Stomach (tissue), 9 donors: ENCODE measurements around the gene TBPL2. TPM values are rescaled to one million over a fixed set of nuclear protein-coding genes. Genes with fewer than 3 reads are reported as not detected.
A peak's percentile ranks its signal among the peaks of the same experiment; 100 is the strongest.
"Not testable (repeated sequence)": the region's sequence is repeated elsewhere in the genome, so short reads cannot be mapped to it uniquely, and the experiment has no call there.

Experiments used
- DNase-seq, 2 donors: peaks; one replicate each; pipeline versions ENCODE4 v3.0.0 to v3.0.0-alpha.2; 2013 to 2019
- H3K27ac ChIP-seq, 5 donors: fragments of 200-600 bp in 4 of 5; sonication (generic) in 4 of 5; one replicate each; pipeline ENCODE4 v1.5.1; 2013 to 2019; ENCODE audit warnings: mild to moderate bottlenecking in 1 of 5, moderate library complexity in 1 of 5
- H3K27me3 ChIP-seq, 3 donors: fragments of 200-600 bp; sonication (generic); one replicate each; pipeline ENCODE4 v1.5.1; 2017 to 2019; ENCODE audit warnings: mixed run types in 1 of 3
- H3K36me3 ChIP-seq, 4 donors: fragments of 200-600 bp; sonication (generic); 1 replicate in 3 of 4; 2 replicates in 1 of 4; pipeline ENCODE4 v1.5.1; 2016 to 2019
- H3K4me1 ChIP-seq, 4 donors: fragments of 200-600 bp; sonication (generic); one replicate each; pipeline ENCODE4 v1.5.1; 2016 to 2019
- H3K4me3 ChIP-seq, 4 donors: fragments of 200-600 bp; sonication (generic) in 3 of 4; one replicate each; pipeline ENCODE4 v1.5.1; 2016 to 2019; ENCODE audit warnings: mild to moderate bottlenecking in 1 of 4
- H3K9me3 ChIP-seq, 4 donors: fragments of 200-600 bp; sonication (generic); one replicate each; pipeline ENCODE4 v1.5.1; 2016 to 2019
- EP300 ChIP-seq: sonication (generic); formaldehyde crosslinking; IDR thresholded peaks from one replicate; pipeline ENCODE4 v1.6.1; 2017; ENCODE audit warnings: antibody characterized with exemption
- POLR2A ChIP-seq, 4 donors: fragments of 450-650 bp; IDR thresholded peaks; one replicate each; pipeline ENCODE4 v1.6.1; 2016; ENCODE audit warnings: antibody characterized with exemption in 4 of 4, control low read depth in 2 of 4, mild to moderate bottlenecking in 1 of 4, moderate library complexity in 1 of 4
- POLR2AphosphoS5 ChIP-seq, 3 donors: sonication (generic); formaldehyde crosslinking; IDR thresholded peaks; one replicate each; pipeline ENCODE4 v1.6.1; 2016; ENCODE audit warnings: antibody characterized with exemption in 3 of 3
- WGBS, 5 donors: extraction: QIAGEN DNeasy Blood & Tissue Kit in 3 of 5; methylation state at CpG; one replicate each; pipeline versions ENCODE4 v1.1.5 to v1.1.7; 2013 to 2018; 5-methylcytosine and 5-hydroxymethylcytosine counted together
- intact Hi-C: fragments of 100-400 bp; cut with DNase I; formaldehyde crosslinking; loops from one replicate; pipeline ENCODE4 v1.15.1; 2023; ENCODE audit warnings: low total_unique reads
- polyA plus RNA-seq, 3 donors: library from polyadenylated mRNA; stranded (reverse); fragments of 200-250 nt; gene quantifications; one replicate each; pipeline ENCODE4 v1.2.3, GENCODE V29; 2013
- total RNA-seq, 5 donors: library from RNA; depleted of rRNA; stranded (reverse); fragments of >200 nt; gene quantifications; one replicate each; pipeline versions ENCODE4 v1.1.0 to v1.2.3, GENCODE V29; 2014 to 2016
- TF ChIP-seq, protein P1 (sequence below), 7 experiments: fragments of 450-650 bp in 4 of 7; fragments of 200-600 bp in 3 of 7; sonication (generic) in 3 of 7; IDR thresholded peaks; one replicate each; pipeline ENCODE4 v1.5.1; 2016 to 2019; ENCODE audit warnings: antibody characterized with exemption in 7 of 7, control low read depth in 2 of 7, mild to moderate bottlenecking in 1 of 7
- donor health status: healthy with polysubstance abuse.
- donor health status: Bipolar disorder and iron deficiency.
- donor health status: healthy.

The TBPL2 gene
- total and polyA plus RNA-seq, 8 donors, result not detected

DNA sequence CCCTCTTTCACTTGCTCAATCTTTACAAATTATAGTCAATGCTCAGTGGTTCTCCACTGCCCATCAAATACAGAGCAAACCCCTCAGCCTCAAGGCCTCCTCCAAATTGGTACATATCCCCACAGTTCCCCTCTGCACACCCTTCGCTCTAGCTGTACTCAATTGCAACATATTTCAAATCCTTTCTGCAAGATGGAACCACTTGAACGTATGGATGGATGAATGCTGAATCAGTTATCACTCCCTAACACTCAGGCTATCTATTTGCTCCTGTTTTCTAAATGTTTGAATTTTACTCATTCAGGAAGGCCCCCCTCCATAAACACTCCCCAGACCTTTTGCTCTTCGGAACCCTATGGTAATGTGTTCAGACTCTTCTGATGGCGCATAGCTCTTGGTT is 53.3 kb downstream of the TBPL2 start:
- Histone ChIP-seq H3K4me1 (peaks cover 0 to 26% (median 11%) of the 10 kb centered on the region in 4 donors), H3K9me3 (no peaks in the 10 kb centered on the region), H3K36me3 (peaks cover 0 to 82% (median 70%) of the 10 kb centered on the region in 4 donors), H3K27me3 (no peaks in the 10 kb centered on the region), H3K27ac (no peak overlapping the region), H3K4me3 (no peak overlapping the region)
- WGBS, 5 donors, result 96 to 97% (median 97%) methylated on average over 4 of the region's 4 CpGs
- intact Hi-C loops, result no loop called here
- TF ChIP-seq EP300 (no peak), POLR2AphosphoS5 (IDR thresholded peaks at IDR 0.05) (no peak), POLR2A (IDR thresholded peaks at IDR 0.05) (no peak)
- TF ChIP-seq, protein P1, sequence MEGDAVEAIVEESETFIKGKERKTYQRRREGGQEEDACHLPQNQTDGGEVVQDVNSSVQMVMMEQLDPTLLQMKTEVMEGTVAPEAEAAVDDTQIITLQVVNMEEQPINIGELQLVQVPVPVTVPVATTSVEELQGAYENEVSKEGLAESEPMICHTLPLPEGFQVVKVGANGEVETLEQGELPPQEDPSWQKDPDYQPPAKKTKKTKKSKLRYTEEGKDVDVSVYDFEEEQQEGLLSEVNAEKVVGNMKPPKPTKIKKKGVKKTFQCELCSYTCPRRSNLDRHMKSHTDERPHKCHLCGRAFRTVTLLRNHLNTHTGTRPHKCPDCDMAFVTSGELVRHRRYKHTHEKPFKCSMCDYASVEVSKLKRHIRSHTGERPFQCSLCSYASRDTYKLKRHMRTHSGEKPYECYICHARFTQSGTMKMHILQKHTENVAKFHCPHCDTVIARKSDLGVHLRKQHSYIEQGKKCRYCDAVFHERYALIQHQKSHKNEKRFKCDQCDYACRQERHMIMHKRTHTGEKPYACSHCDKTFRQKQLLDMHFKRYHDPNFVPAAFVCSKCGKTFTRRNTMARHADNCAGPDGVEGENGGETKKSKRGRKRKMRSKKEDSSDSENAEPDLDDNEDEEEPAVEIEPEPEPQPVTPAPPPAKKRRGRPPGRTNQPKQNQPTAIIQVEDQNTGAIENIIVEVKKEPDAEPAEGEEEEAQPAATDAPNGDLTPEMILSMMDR (IDR thresholded peaks at IDR 0.05), result no peak
- no peak for DNase-seq

DNA sequence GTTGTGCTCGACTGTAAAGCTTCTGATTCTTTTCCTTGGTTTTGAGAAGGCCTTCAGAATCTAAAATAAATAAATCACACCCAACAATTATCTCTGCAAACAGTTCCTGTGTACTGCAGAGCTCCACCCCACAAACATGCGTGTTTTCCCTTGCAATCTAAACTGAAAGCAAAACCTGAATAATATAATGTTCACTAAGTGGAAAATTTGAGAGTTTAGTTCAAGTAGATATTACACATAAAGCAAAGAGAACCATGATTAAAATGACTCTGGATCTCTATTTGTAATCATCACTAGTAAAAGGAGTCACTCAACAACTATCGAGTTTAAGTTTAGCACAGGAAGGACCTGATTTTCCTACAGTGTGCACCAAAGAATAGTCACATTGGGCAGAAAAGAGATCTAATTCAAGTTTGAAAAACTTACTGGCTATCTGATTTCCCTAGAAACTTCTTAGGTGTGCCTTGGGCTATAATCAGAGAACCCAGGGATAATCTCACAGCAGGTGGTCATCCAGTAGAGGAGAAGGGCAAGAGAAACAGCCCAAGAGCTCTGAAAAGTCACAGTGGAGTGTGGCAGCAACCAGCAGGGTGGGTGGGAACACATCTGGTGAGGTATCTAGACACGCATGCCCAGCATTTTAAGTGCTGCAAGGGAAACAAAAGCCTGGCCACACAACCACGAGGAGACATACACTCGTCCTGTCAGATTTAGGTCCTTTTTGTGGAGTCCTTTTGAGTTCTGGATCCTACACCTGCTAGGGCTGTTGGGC is 54.2 kb downstream of the TBPL2 start:
- H3K4me1 ChIP-seq, result peaks cover 0 to 26% (median 11%) of the 10 kb centered on the region in 4 donors
- no peaks in the 10 kb centered on the region for H3K9me3 ChIP-seq
- 58 to 72% (median 65%) methylated on average over 6 of the region's 6 CpGs for WGBS, 5 donors
- TF ChIP-seq EP300 (no peak), POLR2AphosphoS5 (IDR thresholded peaks at IDR 0.05) (no peak), POLR2A (IDR thresholded peaks at IDR 0.05) (no peak)
- TF ChIP-seq, protein P1 (IDR thresholded peaks at IDR 0.05), result no peak
- peaks cover 8 to 88% (median 75%) of the 10 kb centered on the region in 4 donors for H3K36me3 ChIP-seq
- DNase-seq, result peak in 1 of 2 donors; percentile 29
- intact Hi-C loops, result no loop called here
- H3K27me3 ChIP-seq, result no peaks in the 10 kb centered on the region
- H3K4me3 ChIP-seq, result no peak overlapping the region
- H3K27ac ChIP-seq, result peak overlapping the region in 4 of 5 donors; percentile 57 to 79 (median 66)

DNA sequence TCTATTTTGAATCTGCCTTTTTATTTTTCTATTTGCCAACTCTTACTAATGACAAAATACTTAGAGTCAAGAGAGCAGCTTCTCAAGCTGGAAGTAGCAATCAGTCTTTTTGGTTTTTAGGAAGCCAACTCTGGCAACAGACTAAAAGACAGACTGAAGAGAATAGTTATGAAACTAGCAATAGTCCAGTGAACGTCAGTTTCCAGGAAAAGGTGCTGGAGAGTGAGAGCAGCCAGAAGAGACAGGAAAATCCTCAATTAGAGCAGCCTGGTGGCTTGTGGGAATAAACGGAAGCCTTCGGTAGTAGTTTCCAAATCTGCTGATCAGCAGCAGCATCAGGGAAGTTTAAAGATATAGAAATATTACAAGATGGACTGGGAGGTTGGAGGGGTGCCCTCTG is 55.9 kb downstream of the TBPL2 start:
- Histone ChIP-seq H3K36me3 (peaks cover 18 to 93% (median 81%) of the 10 kb centered on the region in 4 donors), H3K4me1 (peaks cover 0 to 26% (median 11%) of the 10 kb centered on the region in 4 donors), H3K27me3 (no peaks in the 10 kb centered on the region), H3K4me3 (no peak overlapping the region), H3K9me3 (no peaks in the 10 kb centered on the region), H3K27ac (peak overlapping the region in 3 of 5 donors; percentile 57 to 79 (median 67))
- intact Hi-C loops, result no loop called here
- 68 to 87% (median 80%) methylated on average over 3 of the region's 3 CpGs for whole genome bisulfite sequencing, 5 donors
- DNase-seq, result no peak
- TF ChIP-seq, protein P1 (IDR thresholded peaks at IDR 0.05), result no peak
- TF ChIP-seq POLR2A (IDR thresholded peaks at IDR 0.05) (no peak), POLR2AphosphoS5 (IDR thresholded peaks at IDR 0.05) (no peak), EP300 (no peak)

DNA sequence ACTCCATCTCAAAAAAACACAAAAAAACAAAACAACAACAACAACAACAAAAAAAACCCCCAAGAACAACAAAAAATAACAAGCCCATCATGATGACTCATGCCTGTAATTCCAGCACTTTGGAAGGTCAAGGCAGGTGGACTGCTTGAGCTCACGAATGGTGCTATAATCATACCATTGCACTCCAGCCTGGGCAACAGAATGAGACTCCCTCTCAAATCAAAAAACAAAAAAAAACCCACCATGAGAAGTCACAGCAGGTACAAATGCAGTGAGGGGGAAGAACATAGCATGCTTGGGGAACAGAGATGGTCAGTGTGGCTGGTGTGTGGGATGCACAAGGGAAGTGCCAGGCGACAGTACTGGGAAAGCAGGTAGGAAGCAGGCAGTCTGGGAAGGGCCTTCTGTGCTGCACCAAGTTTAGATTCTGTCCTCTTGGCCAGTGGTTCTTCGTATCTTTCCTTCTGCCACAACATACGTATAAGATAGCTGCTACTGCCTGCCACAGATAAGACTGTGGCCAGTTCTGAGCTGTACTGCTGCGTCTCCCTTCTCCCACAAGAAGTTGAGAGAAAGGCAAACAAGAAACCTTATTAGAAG is 56.8 kb downstream of the TBPL2 start:
- Histone ChIP-seq H3K27me3 (no peaks in the 10 kb centered on the region), H3K9me3 (no peaks in the 10 kb centered on the region), H3K36me3 (peaks cover 23 to 96% (median 81%) of the 10 kb centered on the region in 4 donors), H3K4me3 (no peak overlapping the region), H3K27ac (peak overlapping the region in 3 of 5 donors; percentile 14 to 33 (median 24)), H3K4me1 (peaks cover 0 to 26% (median 11%) of the 10 kb centered on the region in 4 donors)
- 55 to 76% (median 63%) methylated on average over 5 of the region's 5 CpGs for WGBS, 5 donors
- intact Hi-C loops, result no loop called here
- peak in 1 of 2 donors; percentile 13 for DNase-seq
- TF ChIP-seq POLR2AphosphoS5 (IDR thresholded peaks at IDR 0.05) (no peak), EP300 (no peak), POLR2A (IDR thresholded peaks at IDR 0.05) (no peak)
- TF ChIP-seq, protein P1 (IDR thresholded peaks at IDR 0.05), result no peak

DNA sequence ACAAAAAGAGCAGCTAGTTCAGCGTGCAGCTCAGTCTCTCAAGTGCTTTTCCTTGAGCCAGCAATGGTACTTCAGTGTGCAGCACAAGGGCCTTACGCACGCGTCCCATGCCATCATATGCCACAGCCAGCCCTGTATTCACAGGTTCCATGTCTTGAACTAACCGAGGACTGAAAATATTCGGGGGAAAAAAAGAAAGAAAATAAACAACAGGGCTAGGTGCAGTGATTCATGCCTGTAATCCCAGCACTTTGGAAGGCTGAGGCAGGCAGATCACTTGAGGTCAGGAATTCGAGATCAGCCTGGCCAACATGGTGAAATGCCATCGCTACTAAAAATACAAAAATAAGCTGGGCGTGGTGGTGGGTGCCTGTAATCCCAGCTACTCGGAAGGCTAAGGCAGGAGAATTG is 57.4 kb downstream of the TBPL2 start:
- intact Hi-C loops, H3K27me3 ChIP-seq, DNase-seq, H3K9me3 ChIP-seq, H3K4me3 ChIP-seq: not testable (repeated sequence)
- peaks cover 0 to 26% (median 11%) of the 10 kb centered on the region in 4 donors for H3K4me1 ChIP-seq
- 80 to 91% (median 86%) methylated on average over 10 of the region's 10 CpGs for WGBS, 5 donors
- peaks cover 23 to 96% (median 83%) of the 10 kb centered on the region in 4 donors for H3K36me3 ChIP-seq
- peak overlapping the region in 1 of 5 donors; percentile 33 for H3K27ac ChIP-seq
